Keratinocyte (primary cell): ENCODE data around the gene POMT2.

Experiments
- CTCF ChIP-seq, 3 experiments: IDR thresholded peaks in 1 of 3; conservative IDR thresholded peaks in 1 of 3; optimal IDR thresholded peaks in 1 of 3; 2 replicates in 2 of 3; 3 replicates in 1 of 3; pipeline versions ENCODE3 to v1.5.1; 2011; ENCODE audit warnings: low read length in 3 of 3, mild to moderate bottlenecking in 3 of 3, moderate library complexity in 2 of 3, control low read depth in 1 of 3, inconsistent platforms in 1 of 3; ENCODE audit not compliant: insufficient read depth in 2 of 3; ENCODE audit errors: extremely low read depth in 1 of 3
- EZH2 ChIP-seq: IDR thresholded peaks from one replicate; pipeline ENCODE4 v1.6.1; 2012; ENCODE audit warnings: inconsistent platforms, mild to moderate bottlenecking, low read length, moderate library complexity

GRCh38 chr14:77238356-77238755 is 82.3 kb downstream of the POMT2 start:
- TF ChIP-seq CTCF (optimal IDR thresholded peaks at IDR 0.05 in 1 of 3, IDR thresholded peaks at IDR 0.05 in 1 of 3, conservative IDR thresholded peaks at IDR 0.05 in 1 of 3; ENCODE audit: extremely low read depth in 1 of 3, insufficient read depth in 2 of 3, low read length in 3 of 3) = no peak
- no peak for TF ChIP-seq EZH2
